ENCODE measurements around the gene TWNK.

DNA sequence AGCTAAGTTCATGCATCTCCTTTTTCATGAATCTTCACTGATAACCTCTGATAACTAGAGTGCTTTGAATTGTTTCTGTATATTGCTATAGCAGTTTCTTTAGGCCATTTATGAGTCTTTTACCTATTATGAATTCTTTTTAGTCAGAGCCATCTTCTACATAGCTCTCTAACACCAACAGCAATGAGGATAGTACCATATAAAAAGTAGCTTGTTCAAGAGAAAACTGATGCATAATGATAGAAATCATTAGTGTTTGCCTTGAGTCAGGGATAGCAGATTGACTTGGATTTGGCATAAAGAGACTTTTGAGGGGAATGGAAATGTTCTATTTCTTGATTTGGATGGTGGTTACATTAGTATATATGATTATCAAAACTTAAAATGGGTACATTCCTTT, 43.8 kb upstream of the TWNK start:
- TF ChIP-seq, protein P1, sequence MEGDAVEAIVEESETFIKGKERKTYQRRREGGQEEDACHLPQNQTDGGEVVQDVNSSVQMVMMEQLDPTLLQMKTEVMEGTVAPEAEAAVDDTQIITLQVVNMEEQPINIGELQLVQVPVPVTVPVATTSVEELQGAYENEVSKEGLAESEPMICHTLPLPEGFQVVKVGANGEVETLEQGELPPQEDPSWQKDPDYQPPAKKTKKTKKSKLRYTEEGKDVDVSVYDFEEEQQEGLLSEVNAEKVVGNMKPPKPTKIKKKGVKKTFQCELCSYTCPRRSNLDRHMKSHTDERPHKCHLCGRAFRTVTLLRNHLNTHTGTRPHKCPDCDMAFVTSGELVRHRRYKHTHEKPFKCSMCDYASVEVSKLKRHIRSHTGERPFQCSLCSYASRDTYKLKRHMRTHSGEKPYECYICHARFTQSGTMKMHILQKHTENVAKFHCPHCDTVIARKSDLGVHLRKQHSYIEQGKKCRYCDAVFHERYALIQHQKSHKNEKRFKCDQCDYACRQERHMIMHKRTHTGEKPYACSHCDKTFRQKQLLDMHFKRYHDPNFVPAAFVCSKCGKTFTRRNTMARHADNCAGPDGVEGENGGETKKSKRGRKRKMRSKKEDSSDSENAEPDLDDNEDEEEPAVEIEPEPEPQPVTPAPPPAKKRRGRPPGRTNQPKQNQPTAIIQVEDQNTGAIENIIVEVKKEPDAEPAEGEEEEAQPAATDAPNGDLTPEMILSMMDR (IDR thresholded peaks at IDR 0.05): no peak
- no peak for TF ChIP-seq POLR2A (IDR thresholded peaks at IDR 0.05)
- TF ChIP-seq POLR2AphosphoS5 (IDR thresholded peaks at IDR 0.05): no peak
- no peak for TF ChIP-seq EP300 (IDR thresholded peaks at IDR 0.05)

Measured in suprapubic skin (tissue), 4 donors.